KOPT-K1 (cell line): ENCODE measurements around the gene CPNE4.

ENCODE experiments used
- H3K27ac ChIP-seq: fragments of 200-600 bp; sonication (generic); 2 replicates; pipeline ENCODE4 v1.5.1; 2016; ENCODE audit warnings: antibody characterized with exemption, mild to moderate bottlenecking, low read depth, low read length; ENCODE audit not compliant: poor library complexity, severe bottlenecking
- H3K36me3 ChIP-seq: fragments of 200-600 bp; sonication (generic); 2 replicates; pipeline ENCODE4 v1.5.1; 2017; ENCODE audit warnings: antibody characterized with exemption, mild to moderate bottlenecking, low read length, moderate library complexity; ENCODE audit not compliant: insufficient read depth
- H3K9me3 ChIP-seq: fragments of 200-600 bp; sonication (generic); 2 replicates; pipeline ENCODE4 v1.5.1; 2017; ENCODE audit warnings: antibody characterized with exemption, low read length, mild to moderate bottlenecking; ENCODE audit not compliant: insufficient read depth, poor library complexity, severe bottlenecking

Gene CPNE4

DNA sequence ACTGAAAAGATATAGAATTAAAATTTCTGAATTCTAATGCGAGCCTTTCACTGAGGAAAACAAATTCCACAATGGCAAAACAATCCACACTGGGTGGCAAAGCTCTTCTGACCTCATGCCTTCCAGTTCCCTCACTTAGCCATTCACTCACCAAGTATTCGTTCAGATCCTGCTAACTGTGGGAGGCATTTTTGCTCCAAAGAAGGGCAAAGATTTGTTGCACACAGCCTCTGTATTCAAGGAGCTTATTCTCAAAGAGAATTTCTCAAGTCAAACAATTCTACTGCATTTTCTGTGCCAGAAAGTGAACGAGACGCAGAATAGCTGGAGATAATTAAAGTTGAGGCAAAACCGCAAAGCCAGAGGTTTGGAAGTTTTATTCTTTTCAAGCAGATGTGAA, 77.3 kb downstream of the CPNE4 start:
- no peaks in the 10 kb centered on the region for H3K9me3 ChIP-seq
- no peaks in the 10 kb centered on the region for H3K36me3 ChIP-seq
- H3K27ac ChIP-seq = no peak overlapping the region

DNA sequence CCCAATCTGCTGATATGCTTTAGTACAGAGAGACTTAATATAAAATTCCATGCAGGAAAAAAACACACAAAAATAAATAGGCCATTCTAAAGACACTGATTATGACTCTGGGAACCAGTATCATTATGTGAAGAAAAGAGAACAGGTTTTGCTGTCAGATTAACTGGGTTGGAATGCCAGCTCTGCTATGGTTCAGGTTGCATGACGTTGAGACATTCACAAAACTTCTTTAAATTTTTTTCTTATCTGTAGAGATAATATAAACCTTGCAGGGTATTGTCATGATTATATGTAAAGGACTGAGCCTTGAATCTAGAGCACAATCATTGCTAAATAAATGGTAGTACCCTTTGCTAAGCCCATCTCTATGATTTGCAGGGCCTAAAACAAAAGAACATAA, 86.0 kb downstream of the CPNE4 start:
- no peak overlapping the region for H3K27ac ChIP-seq
- no peaks in the 10 kb centered on the region for H3K9me3 ChIP-seq
- no peaks in the 10 kb centered on the region for H3K36me3 ChIP-seq

DNA sequence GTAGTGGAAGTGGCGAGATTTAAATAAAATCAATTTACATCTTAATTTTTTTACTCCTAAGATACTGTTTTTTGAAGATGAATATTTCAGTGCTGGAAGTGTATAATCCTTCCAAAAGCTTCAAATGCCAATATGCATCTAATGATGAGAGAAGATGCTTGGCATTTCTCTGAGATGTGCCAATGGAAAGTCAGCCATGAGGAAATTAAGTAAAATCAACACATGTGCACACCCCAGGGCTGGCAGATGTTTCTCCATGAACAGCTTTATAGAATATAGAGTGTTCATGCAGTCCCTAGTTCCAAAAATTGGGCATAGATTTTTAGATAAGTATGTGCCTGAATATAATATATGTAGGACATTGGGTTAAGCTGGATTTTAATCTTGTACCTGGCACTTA, 90.1 kb downstream of the CPNE4 start:
- H3K27ac ChIP-seq = no peak overlapping the region
- H3K9me3 ChIP-seq = no peaks in the 10 kb centered on the region
- H3K36me3 ChIP-seq = no peaks in the 10 kb centered on the region

DNA sequence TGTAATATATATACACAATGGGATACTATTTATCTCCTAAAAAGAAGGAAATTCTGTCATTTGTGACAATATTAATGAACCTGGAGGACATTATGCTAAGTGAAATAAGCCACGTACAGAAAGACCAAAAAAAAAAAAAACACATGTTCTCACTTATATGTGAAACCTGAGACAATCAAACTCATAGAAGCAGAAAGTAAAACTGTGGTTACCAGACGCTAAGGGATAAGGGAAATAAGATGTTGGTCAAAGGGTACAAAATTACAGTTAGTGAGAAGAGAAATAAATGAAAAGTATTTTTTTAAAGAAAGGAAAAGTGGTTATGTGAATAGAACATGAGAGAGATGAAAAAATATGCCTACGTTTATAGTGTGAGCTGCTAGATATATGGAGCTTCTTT, 101.1 kb downstream of the CPNE4 start:
- no peak overlapping the region for H3K27ac ChIP-seq

DNA sequence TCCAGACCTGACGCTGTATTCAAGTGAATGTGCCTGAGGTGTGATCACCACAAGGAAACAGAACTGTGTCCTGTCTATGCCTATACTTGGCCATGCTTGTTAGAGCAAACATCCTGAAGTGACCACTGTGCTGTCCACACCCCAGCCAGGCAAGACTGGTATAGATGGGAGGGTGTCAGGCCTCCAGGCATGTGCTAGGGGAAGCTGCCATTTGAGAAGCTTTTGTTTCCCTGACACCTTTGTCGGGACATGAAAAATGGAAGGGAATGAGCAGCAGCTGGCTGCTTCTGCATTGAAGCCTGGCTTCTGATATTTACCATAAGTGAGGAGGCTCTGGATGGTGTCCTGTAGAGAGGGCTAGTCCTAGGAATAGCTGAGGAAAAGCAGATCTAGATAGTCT, 106.2 kb downstream of the CPNE4 start:
- Histone ChIP-seq H3K9me3 (no peaks in the 10 kb centered on the region), H3K27ac (no peak overlapping the region), H3K36me3 (no peaks in the 10 kb centered on the region)

More for the DNA sequence above, 101.1 kb downstream of the CPNE4 start:
- Histone ChIP-seq H3K36me3 (no peaks in the 10 kb centered on the region), H3K9me3 (no peaks in the 10 kb centered on the region)

DNA sequence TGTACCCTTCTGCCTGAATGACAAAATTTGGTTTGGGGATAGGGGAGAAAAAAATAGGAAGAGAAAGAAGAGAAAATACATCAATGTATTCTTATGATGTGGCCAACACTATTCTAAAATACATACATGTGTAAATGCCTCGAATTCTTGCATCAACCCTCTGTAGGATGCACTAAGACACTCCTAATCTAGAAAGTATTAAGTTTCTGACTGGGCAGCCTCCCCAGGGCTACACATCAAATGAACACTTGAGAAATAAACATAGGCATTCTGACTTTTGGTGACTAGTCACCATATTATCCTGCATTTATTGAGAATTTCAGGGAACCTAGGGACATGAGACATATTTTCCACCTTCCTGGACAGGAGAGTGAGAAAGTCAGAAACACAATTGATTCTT, 109.2 kb downstream of the CPNE4 start:
- Histone ChIP-seq H3K27ac (no peak overlapping the region), H3K36me3 (no peaks in the 10 kb centered on the region), H3K9me3 (no peaks in the 10 kb centered on the region)

DNA sequence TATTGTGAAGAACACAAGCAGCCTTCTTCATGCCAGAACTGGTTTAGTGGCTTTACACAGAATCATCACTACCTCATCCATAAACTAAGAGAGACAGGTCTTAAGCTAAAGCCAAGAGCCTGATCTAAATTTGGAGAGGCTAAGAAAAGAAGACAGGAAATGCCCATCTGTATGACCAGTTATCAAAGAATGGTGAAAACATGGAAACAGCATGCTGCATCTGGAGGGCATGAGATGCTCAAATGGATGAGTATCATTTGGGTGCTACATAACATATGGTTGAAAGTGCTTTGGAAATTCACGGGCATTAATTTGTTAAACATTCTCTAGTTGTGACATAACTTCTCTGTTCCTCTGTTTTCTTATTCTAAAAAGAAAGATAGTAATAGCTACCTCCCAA, 112.5 kb downstream of the CPNE4 start:
- H3K27ac ChIP-seq = no peak overlapping the region
- H3K9me3 ChIP-seq = no peaks in the 10 kb centered on the region
- H3K36me3 ChIP-seq = no peaks in the 10 kb centered on the region

DNA sequence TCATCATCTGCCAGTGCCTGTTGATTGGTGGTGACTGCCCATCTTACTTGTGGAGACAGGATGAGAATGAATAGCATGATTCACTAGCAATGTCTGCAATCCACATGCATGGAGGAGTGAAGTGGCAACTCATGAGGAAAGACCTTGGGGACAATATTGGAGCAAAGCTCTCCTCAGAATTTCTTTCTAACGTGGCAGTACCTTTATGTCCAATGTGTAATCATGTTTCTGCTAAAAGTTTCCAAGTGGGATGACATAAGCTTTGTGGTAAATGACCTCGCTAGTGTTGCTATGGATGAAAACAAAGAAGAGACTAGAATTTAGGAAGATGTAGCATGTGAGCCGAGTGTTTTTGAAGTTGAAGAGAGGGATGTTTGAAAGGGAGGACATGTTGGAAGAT, 117.8 kb downstream of the CPNE4 start:
- Histone ChIP-seq H3K27ac (no peak overlapping the region), H3K9me3 (no peaks in the 10 kb centered on the region), H3K36me3 (no peaks in the 10 kb centered on the region)

DNA sequence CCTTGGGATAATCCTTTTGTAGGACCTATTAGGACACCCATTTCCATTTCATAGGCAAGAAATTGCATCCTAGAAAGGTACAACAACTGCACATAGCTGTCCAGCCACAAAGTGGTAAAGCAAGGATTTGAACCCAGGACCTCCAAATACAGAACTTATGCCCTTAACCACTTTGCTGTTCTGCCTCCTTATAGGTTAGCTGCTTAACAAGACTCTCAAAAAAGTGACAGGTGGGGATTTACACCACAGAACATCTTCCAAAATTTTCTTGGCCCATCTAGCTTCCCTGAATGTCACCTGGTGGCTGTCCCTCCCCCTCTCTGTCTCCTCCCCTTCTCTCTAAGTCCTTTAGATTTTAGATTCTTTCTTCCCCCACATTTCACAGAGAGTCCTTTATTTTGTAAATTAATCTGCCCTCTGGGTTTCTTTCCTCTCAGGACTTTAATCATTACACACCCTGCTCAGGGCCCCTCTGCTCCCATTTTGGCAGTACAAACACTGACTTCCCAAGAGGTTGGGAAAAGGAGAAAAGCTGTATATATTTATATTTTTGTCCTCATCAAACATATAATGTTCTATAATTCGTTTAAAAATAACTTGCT, 120.6 kb downstream of the CPNE4 start:
- Histone ChIP-seq H3K36me3 (no peaks in the 10 kb centered on the region), H3K27ac (no peak overlapping the region), H3K9me3 (no peaks in the 10 kb centered on the region)

DNA sequence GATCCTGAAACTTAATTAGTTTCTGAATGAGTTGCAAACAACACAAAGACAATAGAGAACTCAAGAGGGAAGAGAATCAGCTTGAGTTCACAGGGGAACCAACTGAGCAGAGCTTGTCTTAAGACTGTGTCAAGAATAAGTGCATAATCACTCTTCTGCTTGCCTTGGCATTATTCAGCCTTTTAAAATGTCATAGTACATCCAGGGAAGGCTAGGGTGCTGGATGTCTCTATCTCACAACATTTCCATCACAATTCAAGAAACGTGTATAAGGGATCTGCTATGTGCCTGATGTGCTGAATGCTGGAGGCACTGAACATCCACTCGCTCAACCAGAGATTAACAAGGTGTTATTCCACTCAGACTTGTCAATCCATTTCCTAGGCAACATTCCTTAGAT, 122.6 kb downstream of the CPNE4 start:
- H3K9me3 ChIP-seq = no peaks in the 10 kb centered on the region
- no peaks in the 10 kb centered on the region for H3K36me3 ChIP-seq
- H3K27ac ChIP-seq = no peak overlapping the region

DNA sequence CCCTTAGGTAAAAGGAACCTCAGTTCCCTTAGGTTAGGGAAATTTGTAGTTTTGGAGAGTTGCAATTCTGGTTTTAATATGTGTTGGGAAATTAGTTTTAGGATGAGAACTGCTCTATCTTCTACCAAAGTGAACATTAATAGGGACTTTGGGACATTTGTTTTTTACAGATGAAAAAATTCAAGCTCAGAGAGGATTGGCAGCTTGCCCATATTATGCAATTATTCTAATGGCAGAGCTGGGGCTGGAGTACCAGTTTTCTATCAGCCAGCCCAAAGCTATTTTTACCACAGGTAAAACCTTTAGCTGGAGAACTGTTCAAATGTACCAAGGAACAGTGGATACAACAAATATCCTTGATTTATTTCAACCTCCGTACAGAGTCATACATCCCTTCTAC, 127.0 kb downstream of the CPNE4 start:
- Histone ChIP-seq H3K9me3 (no peaks in the 10 kb centered on the region), H3K27ac (no peak overlapping the region), H3K36me3 (no peaks in the 10 kb centered on the region)

DNA sequence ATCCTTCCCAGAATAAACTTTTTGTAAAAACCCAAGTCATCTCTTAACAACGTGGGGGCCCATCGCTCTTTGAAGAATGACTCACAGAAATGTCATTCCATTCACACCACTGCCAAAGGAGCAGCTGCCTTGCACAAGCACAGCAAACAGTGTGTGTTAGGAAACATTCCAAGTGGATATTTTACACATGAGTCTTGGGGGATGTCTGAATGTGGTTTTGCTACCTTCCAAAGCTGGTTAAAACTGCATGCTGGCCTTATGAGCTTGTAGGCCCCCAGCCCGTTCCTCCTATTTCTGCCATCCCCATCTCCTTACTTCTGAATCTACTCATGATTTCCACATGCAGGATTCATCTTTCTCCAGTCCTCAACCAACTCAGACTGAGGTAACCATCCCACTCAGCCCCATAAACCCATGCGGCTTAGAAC, 130.8 kb downstream of the CPNE4 start:
- Histone ChIP-seq H3K36me3 (no peaks in the 10 kb centered on the region), H3K27ac (no peak overlapping the region)

DNA sequence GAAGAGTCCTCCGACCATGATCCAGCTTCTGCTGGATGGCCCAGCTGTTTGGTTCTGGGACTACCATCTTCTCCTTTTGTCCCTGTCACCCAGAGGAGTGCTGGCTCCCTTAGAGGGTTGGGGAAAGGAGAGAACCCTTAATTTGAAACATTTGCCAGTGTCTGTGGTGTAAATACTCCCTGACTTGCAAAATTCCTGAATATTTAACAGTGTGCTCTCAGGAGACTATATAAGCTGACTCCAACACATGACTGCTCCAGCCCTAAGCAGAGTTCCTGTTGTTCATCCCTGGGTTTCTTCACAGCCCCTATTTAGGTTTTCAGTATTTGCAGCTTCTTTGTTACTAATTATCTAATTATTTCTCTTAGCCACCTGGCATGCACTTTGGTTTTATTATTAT, 133.1 kb downstream of the CPNE4 start:
- Histone ChIP-seq H3K36me3 (no peaks in the 10 kb centered on the region), H3K9me3 (no peaks in the 10 kb centered on the region), H3K27ac (no peak overlapping the region)

More for the DNA sequence above, 130.8 kb downstream of the CPNE4 start:
- no peaks in the 10 kb centered on the region for H3K9me3 ChIP-seq

DNA sequence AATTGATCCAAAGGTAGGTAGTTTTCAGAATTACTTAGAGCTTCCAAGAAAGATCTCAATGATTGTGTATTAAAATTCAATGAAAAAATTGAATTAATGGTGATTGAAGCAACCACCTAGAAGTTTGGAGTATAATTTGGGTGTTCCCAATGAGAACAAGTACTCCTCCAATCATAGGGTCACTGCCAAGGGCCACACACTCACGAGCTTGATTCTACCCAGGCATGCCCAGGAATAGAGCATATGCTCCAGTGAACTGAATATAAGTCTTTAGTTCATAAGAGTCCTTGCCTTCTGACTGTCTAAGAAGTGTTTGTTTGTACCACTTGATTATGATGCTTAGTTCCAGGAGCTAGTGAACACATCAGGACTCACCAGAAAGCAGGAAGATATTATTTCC, 133.9 kb downstream of the CPNE4 start:
- H3K36me3 ChIP-seq = no peaks in the 10 kb centered on the region
- no peak overlapping the region for H3K27ac ChIP-seq
- H3K9me3 ChIP-seq = no peaks in the 10 kb centered on the region

DNA sequence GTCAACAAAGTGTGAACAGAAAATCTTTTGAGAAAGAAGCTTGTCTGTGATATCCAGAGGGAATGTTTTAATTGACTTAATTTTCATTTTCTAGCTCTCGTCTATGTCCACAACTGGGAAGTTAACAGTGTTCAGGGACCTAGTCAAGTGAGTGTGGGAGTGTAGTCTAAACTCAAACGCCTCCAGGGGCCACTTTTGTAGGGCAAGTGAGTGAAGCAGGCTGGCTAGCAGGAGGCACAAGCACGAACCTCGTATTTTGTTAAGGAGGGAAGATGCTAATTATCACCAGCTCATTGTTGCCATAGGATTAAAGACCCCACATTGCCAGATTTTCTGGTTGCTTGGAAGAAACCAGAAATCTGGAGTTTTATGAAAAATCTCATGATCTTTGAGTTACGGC, 135.8 kb downstream of the CPNE4 start:
- no peaks in the 10 kb centered on the region for H3K36me3 ChIP-seq
- H3K9me3 ChIP-seq = no peaks in the 10 kb centered on the region
- no peak overlapping the region for H3K27ac ChIP-seq

DNA sequence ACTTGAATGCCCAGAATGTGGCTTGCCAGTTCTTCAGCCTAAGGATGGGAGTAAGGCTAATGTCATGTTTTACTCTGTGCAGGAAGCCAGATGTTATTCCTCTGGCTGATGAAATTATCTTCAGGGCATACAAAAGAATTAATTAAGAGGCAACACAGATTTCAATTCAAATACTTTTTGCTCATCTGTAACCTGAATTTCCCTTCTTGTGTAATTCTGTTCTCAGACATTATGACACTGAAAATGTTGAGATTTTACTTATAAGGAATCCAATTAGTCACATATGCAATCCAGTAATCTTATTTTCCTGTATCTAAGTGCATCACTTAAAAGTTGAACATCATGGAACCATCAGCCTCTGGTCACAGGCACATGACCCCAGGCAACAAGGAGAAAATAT, 136.5 kb downstream of the CPNE4 start:
- Histone ChIP-seq H3K9me3 (no peaks in the 10 kb centered on the region), H3K27ac (no peak overlapping the region), H3K36me3 (no peaks in the 10 kb centered on the region)
